ENCODE measurements around the gene SGK1. TPM values are rescaled to one million over a fixed set of nuclear protein-coding genes. Genes with fewer than 3 reads are reported as not detected.

The SGK1 gene
- total RNA-seq, 1 experiment from 2014 or later = 23.2 TPM

- TF ChIP-seq KAT7 (CRISPR knock-in tag; IDR thresholded peaks at IDR 0.05; ENCODE audit: borderline replicate concordance) (no peak), ZNF219 (CRISPR knock-in tag; IDR thresholded peaks at IDR 0.05; ENCODE audit: borderline replicate concordance) (no peak), TEAD4 (CRISPR knock-in tag; IDR thresholded peaks at IDR 0.05) (no peak), CBFB (CRISPR knock-in tag; IDR thresholded peaks at IDR 0.05; ENCODE audit: low read depth) (no peak), ZNF671 (CRISPR knock-in tag; IDR thresholded peaks at IDR 0.05) (no peak), AFF4 (CRISPR knock-in tag; IDR thresholded peaks at IDR 0.05; ENCODE audit: borderline replicate concordance) (no peak), GABPB1 (CRISPR knock-in tag; IDR thresholded peaks at IDR 0.05) (no peak), RORB (CRISPR knock-in tag; IDR thresholded peaks at IDR 0.05) (no peak)
- Mint-ChIP-seq H3K4me1 (0 out of 2 replicates have a peak, but pooled peaks cover 3% of the 10 kb centered on the region), H3K36me3 (no peaks in the 10 kb centered on the region), H3K9me3 (peaks cover 6% of the 10 kb centered on the region; the same call in 1 of the 2 replicates), H3K4me3 (no peak overlapping the region), H3K27me3 (ENCODE audit: low read depth) (no peaks in the 10 kb centered on the region), H3K27ac (no peak overlapping the region)
- ATAC-seq (no peak), DNase-seq (ENCODE audit: low spot score) (no peak)
- CTCF ChIA-PET = no interaction called here
- POLR2A ChIA-PET = no interaction called here
Observed at GRCh38 chr6:134217798-134218140, 100.1 kb downstream of the SGK1 start.

GRCh38 chr6:134217105-134217797 is 100.7 kb downstream of the SGK1 start:
- H3K4me3 Mint-ChIP-seq = no peak overlapping the region
- ATAC-seq = no peak
- H3K36me3 Mint-ChIP-seq = no peaks in the 10 kb centered on the region
- H3K27me3 Mint-ChIP-seq (ENCODE audit: low read depth) = no peaks in the 10 kb centered on the region
- H3K4me1 Mint-ChIP-seq = 0 out of 2 replicates have a peak, but pooled peaks cover 3% of the 10 kb centered on the region
- peaks cover 6% of the 10 kb centered on the region; the same call in 1 of the 2 replicates for H3K9me3 Mint-ChIP-seq
- POLR2A ChIA-PET = no interaction called here
- CTCF ChIA-PET = no interaction called here
- no peak for DNase-seq (ENCODE audit: low spot score)
- H3K27ac Mint-ChIP-seq = no peak overlapping the region
- no peak for TF ChIP-seq ZNF138 (CRISPR knock-in tag; conservative IDR thresholded peaks at IDR 0.05)
- TF ChIP-seq STAT6 (CRISPR knock-in tag; conservative IDR thresholded peaks at IDR 0.05; ENCODE audit: low read depth) = no peak
- TF ChIP-seq ZNF416 (CRISPR knock-in tag; IDR thresholded peaks at IDR 0.05) = no peak
- no peak for TF ChIP-seq ZNF425 (CRISPR knock-in tag; conservative IDR thresholded peaks at IDR 0.05)
- no peak for TF ChIP-seq CREM (CRISPR knock-in tag; IDR thresholded peaks at IDR 0.05)
- no peak for TF ChIP-seq ZNF317 (CRISPR knock-in tag; IDR thresholded peaks at IDR 0.05; ENCODE audit: borderline replicate concordance, low read depth)
- TF ChIP-seq ZSCAN18 (CRISPR knock-in tag; IDR thresholded peaks at IDR 0.05) = no peak
- no peak for TF ChIP-seq SMAD3 (CRISPR knock-in tag; IDR thresholded peaks at IDR 0.05; ENCODE audit: borderline replicate concordance)
- no peak for TF ChIP-seq AR (CRISPR knock-in tag; IDR thresholded peaks at IDR 0.05)
- no peak for TF ChIP-seq NR1H2 (CRISPR knock-in tag; IDR thresholded peaks at IDR 0.05)
- TF ChIP-seq CREB1 (CRISPR knock-in tag; IDR thresholded peaks at IDR 0.05) = no peak
